Trophoblast cell (in vitro differentiated cells and primary cell): ENCODE results near the gene NAE1.

ENCODE experiments used
- DNase-seq, 2 donors: peaks; one replicate each; pipeline ENCODE4 v3.0.0-alpha.2; 2016
- H2AFZ ChIP-seq: 2 replicates; pipeline ENCODE4 v1.6.1; 2013; ENCODE audit warnings: low read length, moderate library complexity, mild to moderate bottlenecking; ENCODE audit not compliant: insufficient read depth, poor library complexity
- H2AK5ac ChIP-seq: 2 replicates; pipeline ENCODE4 v1.6.1; 2013; ENCODE audit warnings: mild to moderate bottlenecking, low read length
- H2BK120ac ChIP-seq: 2 replicates; pipeline ENCODE4 v1.6.1; 2013; ENCODE audit warnings: low read length, mild to moderate bottlenecking, moderate library complexity; ENCODE audit not compliant: insufficient read depth, poor library complexity
- H2BK12ac ChIP-seq: 2 replicates; pipeline ENCODE4 v1.6.1; 2013; ENCODE audit warnings: mild to moderate bottlenecking, low read length, moderate library complexity
- H2BK5ac ChIP-seq: 2 replicates; pipeline ENCODE4 v1.6.1; 2013; ENCODE audit warnings: low read length, low read depth, moderate library complexity, mild to moderate bottlenecking; ENCODE audit not compliant: poor library complexity
- H3K14ac ChIP-seq: 2 replicates; pipeline ENCODE4 v1.6.1; 2013; ENCODE audit warnings: mild to moderate bottlenecking, low read length
- H3K18ac ChIP-seq: 2 replicates; pipeline ENCODE4 v1.6.1; 2013; ENCODE audit warnings: mild to moderate bottlenecking, low read length
- H3K23ac ChIP-seq: 2 replicates; pipeline ENCODE4 v1.6.1; 2013; ENCODE audit warnings: low read length
- H3K27ac ChIP-seq: 2 replicates; pipeline ENCODE4 v1.5.1; 2013; ENCODE audit warnings: low read depth, mild to moderate bottlenecking, inconsistent platforms, low read length, moderate library complexity
- H3K27me3 ChIP-seq: 2 replicates; pipeline ENCODE4 v1.6.1; 2013; ENCODE audit warnings: inconsistent platforms, mild to moderate bottlenecking, low read length, moderate library complexity; ENCODE audit not compliant: insufficient read depth
- H3K36me3 ChIP-seq, 2 experiments: 1 replicate in 1 of 2; 2 replicates in 1 of 2; pipeline ENCODE4 v1.6.1; 2013; ENCODE audit warnings: low read length in 2 of 2, mild to moderate bottlenecking in 2 of 2, moderate library complexity in 1 of 2; ENCODE audit not compliant: insufficient read depth in 2 of 2, control insufficient read depth in 1 of 2
- H3K4ac ChIP-seq: 2 replicates; pipeline ENCODE4 v1.6.1; 2013; ENCODE audit warnings: low read depth, mild to moderate bottlenecking, low read length, moderate library complexity
- H3K4me1 ChIP-seq, 2 experiments: 1 replicate in 1 of 2; 2 replicates in 1 of 2; pipeline ENCODE4 v1.6.1; 2013; ENCODE audit warnings: low read length in 2 of 2, mild to moderate bottlenecking in 2 of 2, moderate library complexity in 1 of 2; ENCODE audit not compliant: insufficient read depth in 2 of 2, control insufficient read depth in 1 of 2
- H3K4me2 ChIP-seq: 2 replicates; pipeline ENCODE4 v1.6.1; 2013; ENCODE audit warnings: inconsistent platforms, mild to moderate bottlenecking, low read length, moderate library complexity
- H3K4me3 ChIP-seq: 2 replicates; pipeline ENCODE4 v1.5.1; 2013; ENCODE audit warnings: mild to moderate bottlenecking, low read depth, low read length, inconsistent platforms
- H3K79me1 ChIP-seq: one replicate; pipeline ENCODE4 v1.6.1; 2013; ENCODE audit warnings: low read length
- H3K79me2 ChIP-seq: 2 replicates; pipeline ENCODE4 v1.6.1; 2013; ENCODE audit warnings: low read length, mild to moderate bottlenecking; ENCODE audit not compliant: control insufficient read depth, insufficient read depth, poor library complexity
- H3K9ac ChIP-seq: 2 replicates; pipeline ENCODE4 v1.6.1; 2013; ENCODE audit warnings: mild to moderate bottlenecking, low read length
- H3K9me3 ChIP-seq: 2 replicates; pipeline ENCODE4 v1.6.1; 2013; ENCODE audit warnings: low read depth, mild to moderate bottlenecking, control low read depth, inconsistent platforms, low read length; ENCODE audit not compliant: insufficient read depth
- H4K12ac ChIP-seq: 2 replicates; pipeline ENCODE4 v1.6.1; 2013; ENCODE audit warnings: low read depth, mild to moderate bottlenecking, low read length, moderate library complexity
- H4K8ac ChIP-seq: 2 replicates; pipeline ENCODE4 v1.6.1; 2013; ENCODE audit warnings: low read depth, mild to moderate bottlenecking, low read length, moderate library complexity
- H4K91ac ChIP-seq: one replicate; pipeline ENCODE4 v1.6.1; 2013; ENCODE audit warnings: low read depth, mild to moderate bottlenecking, low read length, moderate library complexity
- WGBS: extraction: QIAGEN DNeasy Blood & Tissue Kit; methylation state at CpG from one replicate; pipeline ENCODE4 v1.1.7; 2013; ENCODE audit warnings: missing lambda C conversion rate; ENCODE audit not compliant: insufficient read length, insufficient coverage; ENCODE audit errors: extremely low coverage; 5-methylcytosine and 5-hydroxymethylcytosine counted together

Gene NAE1

GRCh38 chr16:66846266-66846665 lies 15.5 kb upstream of the NAE1 start:
- Histone ChIP-seq H2BK120ac (no peak overlapping the region), H3K36me3 (no peaks in the 10 kb centered on the region), H2BK12ac (no peak overlapping the region), H2AK5ac (no peak overlapping the region), H3K79me2 (no peaks in the 10 kb centered on the region), H3K18ac (no peak overlapping the region), H3K79me1 (no peaks in the 10 kb centered on the region), H3K4me1 (peaks cover 6 to 7% of the 10 kb centered on the region in 2 experiments), H3K4me2 (no peak overlapping the region), H3K4me3 (no peak overlapping the region), H2AFZ (no peak overlapping the region), H3K9me3 (peaks cover 7% of the 10 kb centered on the region), H4K91ac (no peak overlapping the region), H2BK5ac (no peak overlapping the region), H4K12ac (no peak overlapping the region), H4K8ac (no peak overlapping the region), H3K27me3 (peaks cover 40% of the 10 kb centered on the region), H3K14ac (no peak overlapping the region), H3K4ac (no peak overlapping the region), H3K23ac (no peak overlapping the region), H3K9ac (no peak overlapping the region), H3K27ac (no peak overlapping the region)
- no peak for DNase-seq
- no CpG with 5 or more reads among the region's 1 CpG for WGBS

GRCh38 chr16:66845791-66846221 lies 15.0 kb upstream of the NAE1 start:
- Histone ChIP-seq H3K79me1 (no peaks in the 10 kb centered on the region), H2BK5ac (no peak overlapping the region), H3K79me2 (no peaks in the 10 kb centered on the region), H3K4ac (no peak overlapping the region), H3K9me3 (peaks cover 7% of the 10 kb centered on the region), H3K4me2 (no peak overlapping the region), H3K18ac (no peak overlapping the region), H2AK5ac (no peak overlapping the region), H3K36me3 (no peaks in the 10 kb centered on the region), H4K12ac (no peak overlapping the region), H2BK12ac (no peak overlapping the region), H3K27me3 (peaks cover 40% of the 10 kb centered on the region), H3K14ac (no peak overlapping the region), H4K91ac (no peak overlapping the region), H3K23ac (no peak overlapping the region), H2AFZ (no peak overlapping the region), H3K27ac (no peak overlapping the region), H3K9ac (no peak overlapping the region), H3K4me1 (peaks cover 6 to 7% of the 10 kb centered on the region in 2 experiments), H2BK120ac (no peak overlapping the region), H3K4me3 (no peak overlapping the region), H4K8ac (no peak overlapping the region)
- DNase-seq, result peak in 1 of 2 donors; percentile 7
- no CpG with 5 or more reads among the region's 9 CpGs for WGBS

- Histone ChIP-seq H4K91ac (no peak overlapping the region), H2AFZ (no peak overlapping the region), H3K79me2 (no peaks in the 10 kb centered on the region), H3K36me3 (no peaks in the 10 kb centered on the region), H2BK5ac (no peak overlapping the region), H3K18ac (no peak overlapping the region), H2BK12ac (no peak overlapping the region), H2AK5ac (no peak overlapping the region), H3K27me3 (peaks cover 40% of the 10 kb centered on the region), H3K9ac (no peak overlapping the region), H3K23ac (no peak overlapping the region), H3K4ac (no peak overlapping the region), H3K14ac (no peak overlapping the region), H4K12ac (no peak overlapping the region), H4K8ac (no peak overlapping the region), H3K79me1 (no peaks in the 10 kb centered on the region), H3K4me1 (peaks cover 6 to 7% of the 10 kb centered on the region in 2 experiments), H3K4me3 (no peak overlapping the region), H3K4me2 (peak overlapping the region; percentile 64), H3K9me3 (peaks cover 7% of the 10 kb centered on the region), H2BK120ac (no peak overlapping the region), H3K27ac (no peak overlapping the region)
- no CpG with 5 or more reads among the region's 10 CpGs for WGBS
- DNase-seq, result no peak
Measured at GRCh38 chr16:66845080-66845410, 14.3 kb upstream of the NAE1 start.

GRCh38 chr16:66844342-66845079 lies 13.7 kb upstream of the NAE1 start, which contains the start of gene CA7:
TSS of gene CA7 (plus strand) at chr16:66844414. CDS start at chr16:66844488, 74 bp downstream.
- H3K27me3 ChIP-seq, result peaks cover 40% of the 10 kb centered on the region
- no peaks in the 10 kb centered on the region for H3K79me1 ChIP-seq
- H3K36me3 ChIP-seq, result no peaks in the 10 kb centered on the region
- no peak within 1 kb of the TSS for H2BK12ac ChIP-seq
- H3K4me1 ChIP-seq, result peaks cover 6 to 7% of the 10 kb centered on the region in 2 experiments
- WGBS, result no CpG with 5 or more reads among the region's 79 CpGs
- H2BK5ac ChIP-seq, result no peak within 1 kb of the TSS
- H3K4me2 ChIP-seq, result peak within 1 kb of the TSS; percentile 64
- H3K4ac ChIP-seq, result no peak within 1 kb of the TSS
- no peaks in the 10 kb centered on the region for H3K79me2 ChIP-seq
- H3K9me3 ChIP-seq, result peaks cover 7% of the 10 kb centered on the region
- no peak within 1 kb of the TSS for H3K9ac ChIP-seq
- no peak within 1 kb of the TSS for H2AK5ac ChIP-seq
- no peak within 1 kb of the TSS for H3K14ac ChIP-seq
- H3K27ac ChIP-seq, result no peak within 1 kb of the TSS
- H3K23ac ChIP-seq, result no peak within 1 kb of the TSS
- H4K8ac ChIP-seq, result no peak within 1 kb of the TSS
- no peak within 1 kb of the TSS for H4K91ac ChIP-seq
- H2AFZ ChIP-seq, result peak within 1 kb of the TSS; percentile 47
- H2BK120ac ChIP-seq, result no peak within 1 kb of the TSS
- H3K4me3 ChIP-seq, result peak within 1 kb of the TSS; percentile 53
- H3K18ac ChIP-seq, result no peak within 1 kb of the TSS
- DNase-seq, result no peak
- H4K12ac ChIP-seq, result no peak within 1 kb of the TSS
